Activated naive CD8-positive, alpha-beta T cell (primary cell): ENCODE measurements around the gene ALDH1L2.
"Not testable (repeated sequence)": the region's sequence is repeated elsewhere in the genome, so short reads cannot be mapped to it uniquely, and the experiment has no call there.

Experiments
- H3K27ac Mint-ChIP-seq: one replicate; pipeline ENCODE4 v1.8.0; 2021; ENCODE audit warnings: mixed read lengths
- H3K27me3 Mint-ChIP-seq: one replicate; pipeline ENCODE4 v1.8.0; 2021; ENCODE audit warnings: mixed read lengths
- H3K36me3 Mint-ChIP-seq: one replicate; pipeline ENCODE4 v1.8.0; 2021; ENCODE audit warnings: mixed read lengths
- H3K4me1 Mint-ChIP-seq: one replicate; pipeline ENCODE4 v1.8.0; 2021; ENCODE audit warnings: low read depth, mixed read lengths
- H3K4me3 Mint-ChIP-seq: one replicate; pipeline ENCODE4 v1.8.0; 2021; ENCODE audit warnings: mild to moderate bottlenecking, mixed read lengths
- H3K9me3 Mint-ChIP-seq: one replicate; pipeline ENCODE4 v1.8.0; 2021; ENCODE audit warnings: low read depth, mixed read lengths

ALDH1L2 gene

DNA sequence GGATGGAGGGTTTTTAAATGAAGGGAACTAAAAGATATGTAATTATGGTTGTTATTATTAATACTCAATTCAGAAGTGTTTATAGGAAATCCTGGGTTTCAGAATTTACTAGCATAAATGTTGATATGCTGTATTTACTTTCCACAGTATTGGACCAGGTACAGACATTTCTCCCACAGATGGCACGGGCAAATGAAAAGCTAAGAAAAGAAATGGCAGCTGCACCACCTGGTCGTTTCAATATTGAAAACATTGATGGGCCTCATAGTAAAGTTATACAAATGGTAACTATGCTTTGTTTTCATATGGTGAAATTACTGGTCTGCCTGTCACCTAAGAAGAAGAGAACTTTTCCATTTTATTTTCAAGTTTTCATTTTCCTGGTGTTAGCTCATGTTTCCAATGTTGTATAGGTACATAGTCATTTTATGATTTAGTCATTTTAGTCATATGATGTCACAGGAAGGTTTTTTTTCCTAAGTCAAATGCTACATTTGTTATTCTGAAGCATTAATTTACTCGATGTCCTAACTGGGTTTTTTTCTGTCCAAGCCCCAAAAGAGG is 92.6 kb downstream of the ALDH1L2 start:
- H3K27me3 Mint-ChIP-seq: no peaks in the 10 kb centered on the region
- peaks cover 40% of the 10 kb centered on the region for H3K36me3 Mint-ChIP-seq
- H3K27ac Mint-ChIP-seq: no peak overlapping the region
- H3K9me3 Mint-ChIP-seq: no peaks in the 10 kb centered on the region
- no peak overlapping the region for H3K4me3 Mint-ChIP-seq
- H3K4me1 Mint-ChIP-seq: peaks cover 32% of the 10 kb centered on the region

DNA sequence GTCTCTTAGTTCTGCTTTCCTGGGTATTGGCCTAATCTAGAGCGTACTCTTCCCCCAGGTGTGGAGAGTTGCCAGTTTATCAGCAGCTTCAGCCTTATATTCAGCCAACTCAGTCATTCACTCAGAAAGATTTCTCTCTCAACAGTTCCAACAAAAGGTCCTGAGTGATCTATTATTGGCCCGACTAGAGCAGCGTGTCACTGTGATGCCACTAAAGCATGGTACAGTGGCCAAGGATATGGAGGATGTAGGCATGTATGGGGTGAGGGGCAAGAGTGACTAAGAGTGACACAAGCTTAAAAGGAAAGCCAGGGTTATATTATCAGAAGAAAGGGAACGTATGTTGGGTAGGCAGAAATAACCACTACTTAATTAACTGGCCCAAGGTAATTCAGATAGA is 93.3 kb downstream of the ALDH1L2 start:
- H3K4me3 Mint-ChIP-seq: no peak overlapping the region
- peaks cover 33% of the 10 kb centered on the region for H3K4me1 Mint-ChIP-seq
- no peak overlapping the region for H3K27ac Mint-ChIP-seq
- peaks cover 37% of the 10 kb centered on the region for H3K36me3 Mint-ChIP-seq
- no peaks in the 10 kb centered on the region for H3K9me3 Mint-ChIP-seq
- H3K27me3 Mint-ChIP-seq: no peaks in the 10 kb centered on the region

DNA sequence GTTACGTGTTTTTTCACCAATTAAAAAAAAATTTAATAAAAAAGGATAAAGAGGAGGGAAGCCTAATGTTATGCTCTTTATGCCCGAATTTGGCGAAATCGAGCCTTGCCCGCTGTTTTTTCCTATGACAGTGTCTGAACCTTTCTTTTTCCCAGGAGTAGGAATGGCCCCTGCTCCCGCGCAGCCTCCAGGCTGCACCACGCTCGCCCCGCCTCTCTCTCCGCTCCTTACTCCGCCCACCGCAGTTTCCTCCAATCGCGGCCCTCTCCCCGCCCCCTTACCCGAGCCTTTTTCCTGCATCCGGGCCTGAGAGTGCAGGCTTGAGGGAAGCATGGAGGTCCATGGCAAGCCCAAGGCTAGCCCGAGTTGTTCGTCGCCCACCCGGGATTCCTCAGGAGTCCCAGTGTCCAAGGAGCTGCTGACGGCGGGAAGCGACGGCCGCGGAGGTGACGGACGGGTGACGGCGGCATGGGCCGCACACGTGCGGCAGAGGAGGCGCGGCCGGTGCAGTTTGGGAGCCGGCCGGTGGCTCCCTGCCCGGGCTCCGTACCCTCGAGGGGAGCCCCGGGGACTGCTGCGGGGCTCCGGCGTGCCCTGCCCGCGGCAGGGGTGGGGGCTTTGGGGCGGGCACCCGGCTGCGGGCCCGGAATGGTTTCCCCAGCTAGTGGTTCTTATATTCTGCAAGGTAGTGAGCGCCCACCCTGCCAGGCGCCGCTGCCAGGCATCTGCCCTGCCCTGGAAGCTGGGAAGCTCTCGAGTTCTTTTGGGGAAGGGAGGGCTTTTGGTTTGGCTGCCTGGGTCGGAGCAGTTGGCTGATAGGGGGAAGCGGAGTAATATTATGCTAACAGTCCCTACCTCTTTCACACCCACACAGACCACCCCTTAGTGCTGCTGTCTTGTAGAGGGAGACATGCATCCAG is 98.0 kb downstream of the ALDH1L2 start, which contains the start of gene NOPCHAP1:
Gene NOPCHAP1 (plus strand): TSS at position 295 of the 920 bp plus-strand sequence. CDS start 37 bp downstream, at position 332.
- Mint-ChIP-seq H3K27me3 (no peaks in the 10 kb centered on the region), H3K4me1 (peaks cover 38% of the 10 kb centered on the region), H3K4me3 (peak within 1 kb of the TSS; percentile 93), H3K9me3 (no peaks in the 10 kb centered on the region), H3K36me3 (peaks cover 18% of the 10 kb centered on the region), H3K27ac (peak within 1 kb of the TSS; percentile 75)

DNA sequence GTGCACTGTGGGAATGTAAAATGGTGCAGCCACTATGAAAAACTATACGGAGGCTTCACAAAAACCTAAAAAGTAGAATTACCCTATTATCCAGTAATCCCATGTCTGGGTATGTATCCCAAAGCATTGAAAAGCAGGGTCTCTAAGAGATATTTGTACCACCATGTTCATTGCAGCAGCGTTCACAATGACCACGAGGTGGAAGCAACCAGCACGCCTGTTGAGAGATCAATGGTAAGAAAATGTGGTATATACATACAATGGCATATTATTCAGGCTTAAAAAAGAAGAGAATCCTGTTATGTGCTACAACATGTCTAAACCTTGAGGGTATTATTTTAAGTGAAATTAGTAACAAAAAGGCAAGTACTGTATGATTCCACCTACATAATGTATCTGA is 99.1 kb downstream of the ALDH1L2 start:
- Mint-ChIP-seq H3K4me3 (peak overlapping the region; percentile 85), H3K36me3 (peaks cover 12% of the 10 kb centered on the region), H3K9me3 (no peaks in the 10 kb centered on the region), H3K27ac (no peak overlapping the region), H3K27me3 (no peaks in the 10 kb centered on the region), H3K4me1 (peaks cover 36% of the 10 kb centered on the region)

DNA sequence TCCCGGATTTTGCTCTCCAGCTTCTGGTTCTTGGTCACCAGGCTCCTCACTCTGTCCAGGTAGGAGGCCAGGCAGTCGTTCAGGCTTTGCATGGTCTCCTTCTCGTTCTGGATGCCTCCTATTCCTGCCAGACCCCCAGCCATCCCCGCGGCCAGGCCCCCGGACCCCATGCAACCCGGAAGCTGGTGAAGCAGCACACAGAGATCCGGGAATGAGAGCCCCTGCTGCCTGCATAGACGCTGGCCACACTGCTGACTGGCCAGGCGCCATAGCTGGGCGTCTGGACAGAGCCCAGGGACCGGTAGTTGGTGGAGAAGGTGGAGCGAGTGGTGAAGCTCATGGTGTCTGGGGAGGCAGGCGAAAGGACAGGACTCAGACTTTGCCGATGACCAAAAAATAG is 106.6 kb downstream of the ALDH1L2 start:
- H3K27ac Mint-ChIP-seq, H3K4me1 Mint-ChIP-seq, H3K27me3 Mint-ChIP-seq, H3K4me3 Mint-ChIP-seq, H3K9me3 Mint-ChIP-seq, H3K36me3 Mint-ChIP-seq: not testable (repeated sequence)

DNA sequence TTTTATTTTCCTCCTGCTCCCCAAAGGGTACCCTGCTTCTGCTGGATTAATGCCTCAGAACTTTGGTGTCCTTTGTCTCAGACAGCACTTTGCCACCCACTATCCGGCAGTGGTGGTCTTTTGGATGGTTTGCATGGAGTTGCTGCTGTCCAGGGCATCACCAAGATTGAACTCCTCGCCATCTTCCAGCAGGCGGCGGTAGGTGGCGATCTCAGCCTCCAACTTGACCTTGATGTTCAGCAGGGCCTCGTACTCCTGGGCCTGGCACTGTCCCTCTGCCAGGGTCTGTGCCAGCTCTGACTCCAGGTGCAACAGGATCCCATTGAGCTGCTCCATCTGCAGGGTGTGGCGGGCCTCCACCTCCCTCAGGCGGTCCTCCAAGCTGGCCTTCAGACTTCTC is 107.6 kb downstream of the ALDH1L2 start:
- peaks cover 2% of the 10 kb centered on the region for H3K36me3 Mint-ChIP-seq
- H3K27me3 Mint-ChIP-seq: no peaks in the 10 kb centered on the region
- H3K9me3 Mint-ChIP-seq: no peaks in the 10 kb centered on the region
- no peak overlapping the region for H3K27ac Mint-ChIP-seq
- H3K4me3 Mint-ChIP-seq: no peak overlapping the region
- no peaks in the 10 kb centered on the region for H3K4me1 Mint-ChIP-seq

DNA sequence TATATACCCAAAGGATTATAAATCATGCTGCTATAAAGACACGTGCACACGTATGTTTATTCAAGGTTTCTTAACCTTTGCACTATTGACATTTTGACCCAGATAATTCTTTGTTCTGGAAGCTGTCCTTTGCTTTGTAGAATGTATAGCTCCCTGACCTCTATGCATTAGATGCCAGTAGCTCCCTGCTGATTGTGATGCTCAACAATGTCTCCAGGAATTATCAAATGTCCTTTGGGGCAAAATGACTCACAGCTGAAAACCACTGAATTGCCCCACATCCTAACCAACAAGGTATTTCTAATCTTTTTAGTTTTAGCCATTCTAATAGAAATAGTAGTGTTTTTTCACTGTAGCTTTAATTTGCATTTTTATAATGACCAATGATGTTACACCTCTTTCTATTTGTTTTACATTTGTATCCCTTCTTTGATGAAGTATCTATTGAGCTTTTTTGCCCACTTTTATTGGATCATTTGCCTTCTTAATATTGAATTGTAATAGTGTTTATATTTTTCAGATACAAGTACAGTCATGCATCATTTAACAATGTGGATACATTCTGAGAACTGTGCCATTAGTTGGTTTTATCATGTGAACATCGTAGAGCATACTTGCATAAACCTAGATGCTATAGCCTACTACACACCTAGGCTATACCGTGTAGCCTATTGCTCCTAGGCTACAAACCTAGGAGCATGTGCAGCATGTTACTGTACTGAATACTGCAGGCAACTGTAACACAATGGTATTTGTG is 108.5 kb downstream of the ALDH1L2 start:
- no peaks in the 10 kb centered on the region for H3K27me3 Mint-ChIP-seq
- peaks cover 2% of the 10 kb centered on the region for H3K36me3 Mint-ChIP-seq
- H3K4me1 Mint-ChIP-seq: no peaks in the 10 kb centered on the region
- no peak overlapping the region for H3K4me3 Mint-ChIP-seq
- no peaks in the 10 kb centered on the region for H3K9me3 Mint-ChIP-seq
- H3K27ac Mint-ChIP-seq: no peak overlapping the region

DNA sequence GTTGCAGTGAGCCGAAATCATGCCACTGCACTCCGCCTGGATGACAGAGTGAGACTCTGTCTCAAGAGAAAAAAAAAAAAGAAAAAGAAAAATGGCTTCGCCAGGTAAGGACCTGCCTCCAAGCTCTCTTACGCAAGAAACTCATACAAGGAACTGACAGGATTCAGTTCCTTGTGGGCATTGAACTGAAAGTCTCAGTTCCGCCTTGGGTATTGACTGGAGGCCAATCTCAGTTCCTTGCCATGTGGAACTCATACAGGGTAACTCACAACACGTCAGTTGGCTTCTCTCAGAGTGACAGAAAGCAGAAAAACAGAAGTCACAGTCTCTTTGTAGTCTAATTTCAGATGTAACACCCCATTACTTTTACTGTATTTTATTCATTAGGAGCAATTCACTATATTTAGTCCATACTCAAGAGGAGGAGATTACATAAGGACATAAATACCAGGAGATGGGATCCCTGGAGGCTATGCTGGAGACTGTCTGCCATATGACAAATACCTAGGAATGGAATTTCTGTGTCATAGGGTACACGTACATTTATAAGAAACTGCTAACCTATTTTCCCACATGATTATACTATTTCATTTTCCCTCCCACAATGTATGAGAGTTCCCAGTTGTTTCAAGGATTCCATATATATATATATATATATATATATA is 109.5 kb downstream of the ALDH1L2 start:
- no peaks in the 10 kb centered on the region for H3K9me3 Mint-ChIP-seq
- peaks cover 2% of the 10 kb centered on the region for H3K36me3 Mint-ChIP-seq
- H3K4me1 Mint-ChIP-seq: no peaks in the 10 kb centered on the region
- no peak overlapping the region for H3K4me3 Mint-ChIP-seq
- no peaks in the 10 kb centered on the region for H3K27me3 Mint-ChIP-seq
- no peak overlapping the region for H3K27ac Mint-ChIP-seq

DNA sequence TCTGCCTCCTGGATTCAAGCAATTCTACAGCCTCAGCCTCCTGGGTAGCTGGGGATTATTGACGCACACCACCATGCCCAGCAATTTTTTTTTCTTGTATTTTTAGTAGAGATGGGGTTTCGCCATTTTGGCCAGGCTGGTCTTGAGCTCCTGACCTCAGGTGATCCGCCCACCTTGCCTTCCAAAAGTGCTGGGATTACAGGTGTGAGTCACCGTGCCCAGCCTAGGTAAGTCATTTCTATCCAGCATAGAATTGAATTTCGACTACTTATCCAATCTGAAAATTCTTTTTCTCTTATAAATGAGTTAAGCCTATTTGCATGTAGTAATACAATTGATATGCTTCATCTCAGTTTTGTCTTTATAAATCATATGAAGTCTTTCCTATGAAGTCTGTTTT is 111.0 kb downstream of the ALDH1L2 start:
- Mint-ChIP-seq H3K4me1 (no peaks in the 10 kb centered on the region), H3K9me3 (no peaks in the 10 kb centered on the region), H3K27me3 (no peaks in the 10 kb centered on the region), H3K36me3 (peaks cover 2% of the 10 kb centered on the region), H3K4me3 (no peak overlapping the region), H3K27ac (no peak overlapping the region)

DNA sequence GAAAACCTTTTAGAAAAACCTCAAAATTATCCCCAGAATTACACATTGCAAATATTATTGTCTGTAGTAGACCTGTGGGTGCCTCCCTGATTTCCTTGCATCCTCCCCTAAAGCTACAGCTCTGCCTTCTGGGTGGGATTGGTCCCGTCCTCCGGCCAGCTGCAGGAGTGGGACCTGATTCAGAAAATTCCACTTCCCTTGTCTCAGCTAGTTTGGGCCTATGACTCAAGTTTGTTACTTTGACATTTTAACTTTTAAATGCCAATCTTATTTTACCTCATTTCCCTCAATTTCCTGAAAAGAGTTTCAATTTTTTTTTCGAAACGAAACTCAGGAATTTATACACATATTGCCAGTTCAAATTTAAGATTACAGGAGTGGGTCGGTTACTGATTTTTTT is 113.0 kb downstream of the ALDH1L2 start:
- no peak overlapping the region for H3K27ac Mint-ChIP-seq
- H3K4me1 Mint-ChIP-seq: no peaks in the 10 kb centered on the region
- H3K9me3 Mint-ChIP-seq: no peaks in the 10 kb centered on the region
- H3K27me3 Mint-ChIP-seq: no peaks in the 10 kb centered on the region
- H3K36me3 Mint-ChIP-seq: no peaks in the 10 kb centered on the region
- no peak overlapping the region for H3K4me3 Mint-ChIP-seq
